ENCODE data around the gene PLAC1.

GRCh38 chrX:134649770-134650169 is 8.5 kb downstream of the PLAC1 start:
- no peak for TF ChIP-seq BHLHE40 (IDR thresholded peaks at IDR 0.05; ENCODE audit: borderline replicate concordance)
- TF ChIP-seq L3MBTL2 (conservative IDR thresholded peaks at IDR 0.05) = no peak
- TF ChIP-seq FOXK2 (IDR thresholded peaks at IDR 0.05) = no peak
- TF ChIP-seq SP1 (IDR thresholded peaks at IDR 0.05) = no peak
- TF ChIP-seq PKNOX1 (IDR thresholded peaks at IDR 0.05) = no peak
- TF ChIP-seq SUZ12 (IDR thresholded peaks at IDR 0.05) = no peak

All from HEK293T (cell line).